Measurements from ENCODE around the gene THAP5. TPM values are rescaled to one million over a fixed set of nuclear protein-coding genes. Genes with fewer than 3 reads are reported as not detected.

THAP5 gene
- total RNA-seq (2021; ENCODE audit: unreplicated experiment) (24.6 TPM), Bru-seq, nascent RNA (percentile 88 among the genes with signal in this experiment), BruChase-seq, experiment 1, labeled RNA remaining after a 2-hour chase (percentile 96 among the genes with signal in this experiment), BruChase-seq, experiment 2, labeled RNA remaining after a 6-hour chase (percentile 92 among the genes with signal in this experiment)
- 8.6 TPM for polyA plus RNA-seq (2012; ENCODE audit: insufficient read length)
- long read RNA-seq, transcript THAP5-203 (3 exons, 3,306 nt): major isoform, 30 of 42 reads
- long read RNA-seq, partial matches to known transcripts: 0 of 42 reads
- long read RNA-seq, other reads (novel, unspliced or antisense): 3 of 42 reads

GRCh38 chr7:108569381-108570145 lies at the start of gene THAP5, which contains the start of gene DNAJB9:
THAP5 (minus strand) TSS chr7:108569706; CDS start chr7:108569569, 137 bp downstream.
DNAJB9 (plus strand) TSS chr7:108569874; CDS start chr7:108571727, 1,853 bp downstream.
- TF ChIP-seq TCF7L2 (IDR thresholded peaks at IDR 0.05; ENCODE audit: low read depth, low read length): no peak
- peak in 1 of 2 experiments; percentile 38; a peak in 1 of 4 replicates for TF ChIP-seq REST (IDR thresholded peaks at IDR 0.05; ENCODE audit: insufficient read depth in 1 of 2, low read depth in 2 of 2, low read length in 1 of 2)
- TF ChIP-seq SIN3A (IDR thresholded peaks at IDR 0.05; ENCODE audit: borderline replicate concordance, insufficient read depth, low read depth, low read length): peak; percentile 90
- no peak for TF ChIP-seq CTCF (IDR thresholded peaks at IDR 0.05)
- peak; percentile 88 for TF ChIP-seq POLR2AphosphoS5 (IDR thresholded peaks at IDR 0.05; ENCODE audit: low read depth, low read length)
- BruUV-seq (replicated peaks): no TSS peak
- in situ Hi-C loops (cut with HindIII; ENCODE audit: low pct_unique_long_range_greater_than_20kb, low sequenced_read_pairs) (no loop called here), intact Hi-C loops (cut with micrococcal nuclease; ENCODE audit: unreplicated experiment) (loop anchor here (5.0 kb wide), 1 partner anchor 42 kb away; the partner anchor contains the start of gene PNPLA8)
- ATAC-seq: peak; percentile 99
- peak within 1 kb of the TSS; percentile 98 for H3K27ac ChIP-seq (ENCODE audit: low read length)
- peaks cover 9% of the 10 kb centered on the region; the same call in 1 of the 2 replicates for H3K4me1 ChIP-seq (ENCODE audit: control insufficient read depth, insufficient read depth, low read length)
- H3K4me3 ChIP-seq (ENCODE audit: low read depth in 2 of 2, low read length in 2 of 2): peak within 1 kb of the TSS; percentile 72 to 92
- DNase-seq (ENCODE audit: low read depth, low spot score): peak; percentile 99
- H3K36me3 ChIP-seq (ENCODE audit: control insufficient read depth, insufficient read depth, low read length): peaks cover 21% of the 10 kb centered on the region
- no peaks in the 10 kb centered on the region for H3K9me3 ChIP-seq (ENCODE audit: control insufficient read depth, insufficient read depth, low read depth, low read length)
- CTCF ChIA-PET: no interaction called here
- POLR2A ChIA-PET: interaction anchor here (0.5 to 0.7 kb wide), 2 partner anchors 45 to 641 kb away, joined by 3 to 5 read pairs; no protein-coding TSS in a partner anchor
- H3K27me3 ChIP-seq (ENCODE audit: control insufficient read depth, insufficient read depth, low read length): no peaks in the 10 kb centered on the region

GRCh38 chr7:108618056-108618455 lies 48.5 kb upstream of the THAP5 start:
- no peaks in the 10 kb centered on the region for H3K9me3 ChIP-seq (ENCODE audit: control insufficient read depth, insufficient read depth, low read depth, low read length)
- intact Hi-C loops (cut with micrococcal nuclease; ENCODE audit: unreplicated experiment): no loop called here
- H3K4me3 ChIP-seq (ENCODE audit: low read depth in 2 of 2, low read length in 2 of 2): no peak overlapping the region
- TF ChIP-seq CTCF (IDR thresholded peaks at IDR 0.05): no peak
- no peak for TF ChIP-seq POLR2AphosphoS5 (IDR thresholded peaks at IDR 0.05; ENCODE audit: low read depth, low read length)
- TF ChIP-seq REST (IDR thresholded peaks at IDR 0.05; ENCODE audit: insufficient read depth in 1 of 2, low read depth in 2 of 2, low read length in 1 of 2): no peak
- TF ChIP-seq TCF7L2 (IDR thresholded peaks at IDR 0.05; ENCODE audit: low read depth, low read length): no peak
- TF ChIP-seq SIN3A (IDR thresholded peaks at IDR 0.05; ENCODE audit: borderline replicate concordance, insufficient read depth, low read depth, low read length): no peak
- BruUV-seq (replicated peaks): no TSS peak
- ATAC-seq (no peak), DNase-seq (ENCODE audit: low read depth, low spot score) (no peak)
- CTCF ChIA-PET: no interaction called here
- H3K27me3 ChIP-seq (ENCODE audit: control insufficient read depth, insufficient read depth, low read length): no peaks in the 10 kb centered on the region; the same call in none of the 2 replicates
- no peak overlapping the region for H3K27ac ChIP-seq (ENCODE audit: low read length)
- no peaks in the 10 kb centered on the region for H3K36me3 ChIP-seq (ENCODE audit: control insufficient read depth, insufficient read depth, low read length)
- in situ Hi-C loops (cut with HindIII; ENCODE audit: low pct_unique_long_range_greater_than_20kb, low sequenced_read_pairs): no loop called here
- H3K4me1 ChIP-seq (ENCODE audit: control insufficient read depth, insufficient read depth, low read length): no peaks in the 10 kb centered on the region
- POLR2A ChIA-PET: no interaction called here

Data from Panc1 (cell line).